Measurements from ENCODE around the gene NR1D1. TPM values are rescaled to one million over a fixed set of nuclear protein-coding genes. Genes with fewer than 3 reads are reported as not detected.

NR1D1 gene
- total RNA-seq, 1 experiment from 2014 or later = 63.7 TPM

- Histone ChIP-seq H3K4me2 (ENCODE audit: low read length) (no peak overlapping the region), H3K4me3 (replicated peaks in 1 of 2; ENCODE audit: low read depth in 1 of 2, low read length in 2 of 2) (no peak overlapping the region), H3K27me3 (ENCODE audit: insufficient read depth, low read length) (no peaks in the 10 kb centered on the region), H3K9me2 (ENCODE audit: insufficient read depth) (no peaks in the 10 kb centered on the region), H3K36me3 (ENCODE audit: control insufficient read depth in 1 of 2, insufficient read depth in 2 of 2, low read length in 2 of 2) (peaks cover 9 to 10% of the 10 kb centered on the region in 2 experiments; a peak in 3 of 4 replicates), H3K9ac (ENCODE audit: low read length) (no peak overlapping the region), H3K27ac (ENCODE audit: low read depth, low read length) (no peak overlapping the region), H3K79me2 (ENCODE audit: insufficient read depth, low read length) (no peaks in the 10 kb centered on the region), H3K9me3 (ENCODE audit: control insufficient read depth in 1 of 2, insufficient read depth in 1 of 2, low read depth in 1 of 2, low read length in 2 of 2) (no peaks in the 10 kb centered on the region), H2AFZ (ENCODE audit: low read depth, low read length, poor library complexity, severe bottlenecking) (no peak overlapping the region), H3K4me1 (ENCODE audit: control insufficient read depth in 1 of 2, insufficient read depth in 2 of 2, low read length in 2 of 2) (peaks cover under 1 to 13% of the 10 kb centered on the region in 2 experiments; a peak in 3 of 4 replicates), H4K20me1 (ENCODE audit: insufficient read depth) (no peaks in the 10 kb centered on the region)
- ChIA-PET CTCF (interaction anchor here (0.6 to 1.2 kb wide), 14 partner anchors 11 to 127 kb away, joined by 3 to 15 read pairs (median 4); partner anchors contain the start of gene MED24), RAD21 (ENCODE audit: low non-redundant PET in 1 of 2, low total read pairs in 2 of 2, uncharacterized antibody in 2 of 2, unreplicated experiment in 2 of 2) (interaction anchor here in 1 of 2 experiments (0.8 kb wide), 1 partner anchor 73 kb away, joined by 3 read pairs; no protein-coding TSS in a partner anchor), POLR2A (interaction anchor here (0.8 to 1.0 kb wide), 3 partner anchors 11 to 26 kb away, joined by 3 to 5 read pairs (median 3); partner anchors contain the start of gene NR1D1)
- DNase-seq (ENCODE audit: low read depth, low spot score) = no peak
- TF ChIP-seq FOSL1 (IDR thresholded peaks at IDR 0.05; ENCODE audit: low read depth) = no peak
- no peak for TF ChIP-seq EZH2 (IDR thresholded peaks at IDR 0.05)
- no peak for TF ChIP-seq POLR2AphosphoS5 (IDR thresholded peaks at IDR 0.05; ENCODE audit: low read depth, low read length)
- TF ChIP-seq RAD21 (IDR thresholded peaks at IDR 0.05; ENCODE audit: low read depth) = peak; percentile 87
- TF ChIP-seq SP1 (IDR thresholded peaks at IDR 0.05; ENCODE audit: low read depth) = no peak
- TF ChIP-seq, protein P1, sequence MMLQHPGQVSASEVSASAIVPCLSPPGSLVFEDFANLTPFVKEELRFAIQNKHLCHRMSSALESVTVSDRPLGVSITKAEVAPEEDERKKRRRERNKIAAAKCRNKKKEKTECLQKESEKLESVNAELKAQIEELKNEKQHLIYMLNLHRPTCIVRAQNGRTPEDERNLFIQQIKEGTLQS (IDR thresholded peaks at IDR 0.05) = no peak
- TF ChIP-seq EGR1 (IDR thresholded peaks at IDR 0.05; ENCODE audit: low read depth) = no peak
- no peak for TF ChIP-seq ZFX (IDR thresholded peaks at IDR 0.05)
- peak; percentile 77 to 92 (median 78) for TF ChIP-seq CTCF (IDR thresholded peaks at IDR 0.05 in 2 of 3, conservative IDR thresholded peaks at IDR 0.05 in 1 of 3; ENCODE audit: borderline replicate concordance in 1 of 3, insufficient read depth in 1 of 3, low read depth in 2 of 3, low read length in 2 of 3)
- TF ChIP-seq EZH2phosphoT487 (IDR thresholded peaks at IDR 0.05; ENCODE audit: borderline replicate concordance) = no peak
- no peak for TF ChIP-seq SIN3A (IDR thresholded peaks at IDR 0.05; ENCODE audit: low read depth)
- BruUV-seq (replicated peaks) = no TSS peak
- peak; percentile 70 for ATAC-seq
- intact Hi-C loops (cut with micrococcal nuclease) = loop anchor here (1.0 to 5.0 kb wide), 3 partner anchors 48 to 73 kb away; no protein-coding TSS in a partner anchor
Measured at GRCh38 chr17:40086150-40087044, 14.0 kb downstream of the NR1D1 start.
